Activated T-helper 9 cell treated with anti-CD3 and anti-CD28 coated beads, Interleukin-2, amount 50 U/mL, for 16 hours (primary cell): ENCODE results near the gene CXCR4.

Experiments
- DNase-seq: peaks from one replicate; pipeline ENCODE4 v3.0.0-alpha.2; 2020; ENCODE audit warnings: low read depth

Gene CXCR4

DNA sequence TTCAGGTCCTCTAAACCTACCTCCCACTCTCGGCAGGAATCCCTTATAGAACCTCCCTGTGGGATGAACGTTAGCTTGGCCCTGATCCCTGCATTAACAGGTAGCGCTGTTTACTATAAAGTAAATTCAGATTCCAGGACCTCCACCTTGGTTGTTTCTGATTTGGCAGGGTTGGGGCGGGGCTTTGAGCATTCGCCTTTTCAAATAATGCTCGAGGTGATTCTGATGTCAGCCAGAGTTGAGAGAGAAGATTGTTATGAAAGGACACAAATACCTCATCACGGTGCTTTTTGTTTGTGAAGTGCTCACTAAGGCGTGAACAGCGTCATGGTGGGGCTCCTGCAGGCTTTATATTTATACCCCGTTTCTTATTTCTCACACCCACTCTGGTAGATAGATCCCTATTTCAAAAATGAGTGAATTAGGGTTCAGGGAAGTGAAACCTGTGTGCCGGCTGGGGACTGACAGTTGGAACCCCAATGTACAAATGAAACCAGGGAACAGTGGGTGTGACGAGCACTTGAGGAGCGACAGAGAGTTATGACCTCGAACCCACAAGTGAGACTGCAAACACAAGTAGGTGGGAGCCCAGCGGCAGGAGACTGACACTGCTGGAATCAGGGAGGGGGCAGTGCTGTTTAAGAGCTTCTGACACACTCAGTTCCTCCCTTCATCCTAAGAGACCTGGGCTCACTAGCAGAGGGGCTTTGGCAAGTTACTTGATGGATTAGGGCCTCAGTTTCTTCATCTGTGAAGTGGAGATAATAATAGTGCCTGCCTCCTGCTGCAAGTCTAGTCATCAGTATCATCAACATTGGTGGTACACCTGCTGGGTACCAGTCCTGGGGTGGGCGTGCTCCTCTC is 14.2 kb upstream of the CXCR4 start:
- peak; percentile 39 for DNase-seq

DNA sequence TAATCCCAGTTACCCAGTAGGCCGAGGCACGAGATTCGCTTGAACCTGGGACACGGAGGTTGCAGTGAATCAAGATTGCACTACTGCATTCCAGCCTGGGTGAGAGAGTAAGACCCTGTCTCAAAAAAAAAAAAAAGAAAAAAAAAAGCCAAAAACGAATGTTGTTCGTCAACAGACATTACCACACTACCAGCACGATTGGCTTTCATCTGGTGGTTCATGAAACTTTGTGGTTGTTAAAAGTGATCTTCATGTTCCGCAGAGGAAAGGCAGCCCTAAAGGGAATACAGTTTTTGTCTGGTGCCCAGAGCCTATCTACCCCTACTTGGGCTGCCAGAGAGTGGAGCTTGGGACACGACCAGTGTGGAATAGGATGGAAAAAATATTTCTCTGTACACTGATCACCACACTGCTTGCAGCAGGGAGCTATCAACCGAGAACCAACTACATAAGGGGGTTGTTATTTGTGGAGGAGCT is 13.6 kb upstream of the CXCR4 start:
- no peak for DNase-seq

- no peak for DNase-seq
Observed at GRCh38 chr2:136130511-136130910, 12.6 kb upstream of the CXCR4 start.

DNA sequence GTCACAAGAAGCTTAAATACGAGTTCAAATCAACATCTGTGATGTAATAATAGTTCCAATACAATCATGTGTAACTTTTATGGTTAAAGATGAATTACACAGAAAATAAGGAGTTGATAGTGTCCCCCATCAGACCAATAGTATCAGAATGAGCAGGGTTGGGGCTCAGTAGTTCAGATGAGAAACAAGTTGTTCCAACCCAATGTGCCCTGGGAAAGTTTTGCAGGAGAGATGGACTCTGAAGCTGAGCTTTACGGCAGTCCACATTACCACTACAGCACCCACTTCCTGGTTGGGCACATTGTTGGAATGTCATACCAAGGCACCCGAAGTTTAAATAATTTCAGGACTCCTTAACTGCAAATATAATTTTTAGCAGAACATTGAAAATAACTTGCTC is 12.1 kb upstream of the CXCR4 start:
- DNase-seq = no peak

DNA sequence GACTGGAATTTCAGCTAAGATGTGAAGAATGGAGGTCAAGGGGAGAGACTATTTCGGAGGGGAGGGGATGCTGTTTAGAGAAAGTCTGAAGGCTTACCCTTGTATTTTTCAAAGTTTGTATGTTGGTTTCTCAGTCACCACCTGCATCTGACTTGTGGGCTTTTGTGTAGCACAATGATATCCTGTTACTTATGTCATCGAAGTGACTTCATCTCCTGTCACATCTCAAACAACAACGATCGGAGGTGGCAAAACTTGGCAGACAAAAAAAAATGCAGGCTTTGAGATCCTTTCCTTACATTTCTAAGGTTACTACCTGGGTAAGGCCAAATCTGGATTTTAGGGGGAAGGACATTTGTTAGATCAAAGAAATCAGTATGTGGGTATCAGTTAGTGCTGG is 11.7 kb upstream of the CXCR4 start:
- DNase-seq = no peak

DNA sequence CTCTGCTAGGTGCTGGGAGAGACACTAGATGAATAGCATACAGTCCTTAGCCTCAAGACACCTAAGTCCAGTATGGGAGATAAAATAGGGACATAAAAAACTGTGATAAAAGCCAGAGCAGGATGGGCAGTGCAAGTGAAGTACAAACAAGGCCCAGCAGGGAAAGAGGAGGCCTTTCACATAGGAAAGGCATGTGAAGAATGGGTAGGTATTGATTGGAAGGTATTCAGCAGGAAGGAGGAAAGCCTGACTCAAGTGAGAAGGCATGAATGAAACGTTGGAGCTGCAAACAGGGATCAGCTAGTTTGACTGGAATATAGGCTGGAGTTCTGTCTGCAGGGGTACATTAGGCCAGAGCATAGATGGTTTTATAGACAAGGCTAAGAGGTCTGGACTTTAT is 11.0 kb upstream of the CXCR4 start:
- DNase-seq = no peak

- DNase-seq = no peak
Observed at GRCh38 chr2:136128366-136128765, 10.4 kb upstream of the CXCR4 start.

- DNase-seq = no peak
Observed at GRCh38 chr2:136127356-136127755, 9.4 kb upstream of the CXCR4 start.

GRCh38 chr2:136126421-136126926 is 8.5 kb upstream of the CXCR4 start:
- DNase-seq = no peak

GRCh38 chr2:136126021-136126420 is 8.1 kb upstream of the CXCR4 start:
- DNase-seq = no peak

DNA sequence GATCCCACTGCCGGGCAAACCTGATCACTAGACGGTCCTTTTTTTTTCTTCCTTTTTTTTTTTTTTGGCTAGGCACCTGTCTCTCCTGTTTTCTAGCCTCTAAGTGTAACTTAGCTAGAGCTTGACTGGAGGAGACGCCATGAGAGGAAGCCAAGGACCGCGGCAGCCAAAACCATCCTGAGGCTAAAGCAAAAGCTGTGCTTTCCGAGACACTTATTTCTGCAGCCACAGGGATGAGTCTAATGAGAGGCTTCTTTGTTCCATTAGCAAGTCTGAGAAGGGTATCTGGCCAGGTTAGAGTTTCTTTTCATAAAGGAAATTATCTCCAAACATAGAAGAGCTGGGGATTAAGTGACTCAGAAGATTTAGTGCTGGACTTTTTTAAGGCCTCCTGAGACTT is 7.3 kb upstream of the CXCR4 start:
- DNase-seq = no peak

GRCh38 chr2:136124805-136125204 is 6.9 kb upstream of the CXCR4 start:
- DNase-seq = no peak

GRCh38 chr2:136122661-136123060 is 4.7 kb upstream of the CXCR4 start:
- DNase-seq = no peak

DNA sequence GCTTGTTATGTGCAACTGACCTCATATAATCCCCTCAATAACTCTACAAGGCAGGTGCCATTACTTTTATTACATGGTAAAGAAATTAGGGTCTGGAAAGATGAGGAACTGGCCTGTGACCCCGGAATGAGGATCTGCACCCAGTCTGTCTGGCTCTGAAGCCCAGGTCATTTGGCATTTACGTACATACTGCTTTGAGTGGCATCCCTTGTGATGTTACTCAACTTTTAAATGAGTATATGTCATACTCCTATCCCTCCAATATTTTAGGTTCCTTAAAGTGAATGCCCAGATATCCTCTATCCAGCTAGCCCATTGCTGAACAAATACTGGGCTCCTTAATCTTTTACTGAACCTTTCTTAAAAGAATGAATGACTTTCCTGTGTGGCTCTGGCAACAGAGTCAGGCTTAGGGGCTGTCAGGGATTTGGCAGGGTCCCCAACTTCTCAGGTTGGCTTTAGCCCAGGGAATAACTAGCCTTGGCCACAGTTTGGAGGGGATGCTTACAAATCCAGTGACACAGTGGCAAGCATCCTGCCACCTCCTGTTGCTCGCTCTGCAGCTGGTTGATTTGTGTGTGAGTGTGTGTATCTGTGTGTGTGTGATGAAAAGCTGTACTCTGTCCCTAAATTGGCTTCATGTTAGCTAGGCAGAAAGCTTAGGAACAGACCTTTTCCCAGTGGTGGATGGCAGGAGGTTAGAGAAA is 3.4 kb upstream of the CXCR4 start:
- DNase-seq = no peak

DNA sequence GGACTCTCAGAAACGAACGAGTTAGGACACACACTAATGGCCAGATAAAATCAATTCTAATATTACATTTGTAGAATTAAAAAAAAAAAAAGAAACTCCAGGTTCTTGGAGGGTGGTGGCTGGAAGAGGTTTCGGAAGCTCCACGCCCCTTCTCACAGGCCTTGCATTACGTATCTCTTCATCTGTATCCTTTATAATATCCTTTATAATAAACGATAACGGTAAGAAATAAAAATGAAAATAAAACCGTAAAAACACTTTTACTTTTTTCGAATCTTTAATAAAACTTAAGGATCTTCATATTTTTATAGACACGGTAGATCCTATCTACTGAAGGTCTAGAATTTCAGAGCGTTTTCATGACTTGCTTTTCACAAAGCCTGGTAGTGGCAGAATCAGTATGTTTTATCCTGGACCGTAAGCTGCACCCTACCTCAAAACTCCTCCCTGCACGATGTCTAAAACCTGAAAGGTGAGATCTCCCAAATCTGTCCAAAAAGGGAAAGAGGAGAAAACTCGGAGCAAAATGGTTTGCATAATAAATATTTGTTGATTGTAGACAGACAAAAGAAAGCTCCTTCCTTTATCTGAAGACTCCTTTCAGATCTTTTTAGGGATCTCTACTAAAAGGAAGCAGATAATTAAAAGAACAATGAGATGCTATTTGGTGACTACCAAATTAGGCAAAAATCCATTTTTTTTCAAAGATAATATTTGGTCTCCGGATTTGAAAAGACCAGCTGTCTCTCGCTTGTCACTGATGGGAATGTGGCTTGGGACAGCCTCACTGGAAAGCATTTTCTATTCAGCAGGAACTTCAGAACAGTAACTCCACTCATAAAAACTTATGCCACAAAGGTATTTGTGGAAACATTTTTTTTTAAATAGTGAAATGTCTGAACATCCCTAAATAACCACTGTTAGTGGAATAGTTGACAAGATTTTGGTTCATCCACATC is 2.0 kb upstream of the CXCR4 start:
- DNase-seq = no peak

DNA sequence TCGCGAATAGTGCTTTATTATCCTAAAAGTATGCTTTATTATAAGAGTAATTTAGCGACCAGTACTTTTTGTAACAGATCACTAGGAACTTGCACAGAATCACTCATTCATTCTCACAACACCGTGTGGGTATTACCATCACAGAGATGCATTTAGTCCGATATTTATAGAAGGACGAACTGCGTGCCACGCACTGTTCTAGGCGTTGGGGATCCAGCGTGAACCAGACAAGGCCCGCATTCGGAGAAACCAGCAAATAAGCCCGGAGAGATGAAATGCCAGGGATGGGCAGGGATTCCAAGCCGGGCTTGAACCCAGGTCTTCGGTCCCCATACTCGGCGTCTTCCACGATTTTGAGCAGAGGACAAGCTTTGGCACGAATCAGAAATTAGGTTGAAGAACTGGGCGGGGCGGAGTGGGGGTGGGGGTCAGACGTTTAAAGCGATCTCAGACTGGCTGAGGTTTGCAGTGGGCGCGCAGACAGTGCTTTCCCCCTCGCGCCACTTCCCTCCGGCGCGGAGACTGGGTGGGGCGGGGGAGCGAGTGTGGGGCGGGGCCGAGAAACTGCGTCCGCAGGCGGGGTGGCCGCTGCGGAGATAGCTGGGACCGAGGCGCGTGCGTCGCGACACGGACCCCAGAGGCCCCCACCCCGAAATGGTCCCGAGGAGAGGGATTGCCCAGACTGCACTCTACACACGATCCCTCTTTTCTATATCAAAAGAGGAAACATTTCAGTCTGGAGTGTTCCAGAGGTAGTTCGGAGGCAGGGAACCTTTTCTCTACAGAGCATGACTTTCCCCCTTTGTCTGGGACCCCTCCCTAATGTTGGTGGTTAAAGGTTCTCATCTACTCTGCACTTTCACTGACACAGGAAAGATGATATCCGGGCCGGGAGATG is 1.1 kb upstream of the CXCR4 start:
- DNase-seq = peak; percentile 75

DNA sequence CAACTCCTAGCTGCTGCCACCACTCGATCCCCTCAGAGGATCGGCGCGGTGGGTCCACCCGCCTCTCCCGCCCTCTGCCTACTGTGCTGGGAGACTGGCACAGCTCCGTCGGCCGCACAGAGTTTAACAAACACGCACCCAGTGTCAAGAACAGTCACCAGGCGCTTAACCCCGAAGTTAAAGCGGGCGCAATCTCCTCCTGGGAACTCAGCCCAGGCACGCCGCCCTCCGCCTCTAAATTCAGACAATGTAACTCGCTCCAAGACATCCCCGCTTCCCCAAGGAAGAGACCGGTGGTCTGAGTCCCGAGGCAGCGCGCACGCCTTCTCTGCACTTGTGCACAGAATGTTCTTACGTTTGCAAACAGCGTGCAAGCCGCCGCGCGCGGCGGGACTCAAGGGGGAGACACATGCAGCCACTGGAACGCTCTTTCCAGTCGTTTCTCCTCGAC is 533 bp downstream of the CXCR4 start:
- peak; percentile 46 for DNase-seq

DNA sequence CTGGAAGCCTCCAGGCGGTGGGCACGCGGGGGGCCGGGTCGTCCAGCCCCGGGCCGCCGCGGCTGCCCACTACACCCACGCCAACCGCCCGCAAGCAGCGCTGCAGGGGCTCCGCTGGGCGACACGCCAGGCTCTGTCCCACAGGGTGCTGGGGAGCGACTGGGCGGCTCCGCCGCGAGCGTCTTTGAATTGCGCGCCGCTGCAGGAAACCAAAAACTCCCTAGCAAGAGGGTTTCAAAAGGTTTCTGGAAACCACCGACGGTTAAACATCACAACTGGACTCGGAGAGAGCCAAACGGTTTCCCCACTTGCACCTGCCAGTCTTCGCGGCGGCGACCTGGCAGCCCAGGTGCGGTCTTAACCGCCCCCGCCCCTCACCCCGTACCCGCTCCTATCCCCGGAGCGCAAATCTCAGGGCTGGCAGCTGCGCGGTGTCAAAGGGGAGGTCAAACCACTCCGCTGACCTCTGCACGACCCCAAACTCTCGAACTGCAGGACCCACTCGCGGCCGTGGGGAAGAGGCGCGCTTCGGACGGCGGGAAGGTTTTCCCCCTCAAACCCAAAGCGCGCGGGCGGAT is 1.0 kb downstream of the CXCR4 start:
- DNase-seq = peak; percentile 54

DNA sequence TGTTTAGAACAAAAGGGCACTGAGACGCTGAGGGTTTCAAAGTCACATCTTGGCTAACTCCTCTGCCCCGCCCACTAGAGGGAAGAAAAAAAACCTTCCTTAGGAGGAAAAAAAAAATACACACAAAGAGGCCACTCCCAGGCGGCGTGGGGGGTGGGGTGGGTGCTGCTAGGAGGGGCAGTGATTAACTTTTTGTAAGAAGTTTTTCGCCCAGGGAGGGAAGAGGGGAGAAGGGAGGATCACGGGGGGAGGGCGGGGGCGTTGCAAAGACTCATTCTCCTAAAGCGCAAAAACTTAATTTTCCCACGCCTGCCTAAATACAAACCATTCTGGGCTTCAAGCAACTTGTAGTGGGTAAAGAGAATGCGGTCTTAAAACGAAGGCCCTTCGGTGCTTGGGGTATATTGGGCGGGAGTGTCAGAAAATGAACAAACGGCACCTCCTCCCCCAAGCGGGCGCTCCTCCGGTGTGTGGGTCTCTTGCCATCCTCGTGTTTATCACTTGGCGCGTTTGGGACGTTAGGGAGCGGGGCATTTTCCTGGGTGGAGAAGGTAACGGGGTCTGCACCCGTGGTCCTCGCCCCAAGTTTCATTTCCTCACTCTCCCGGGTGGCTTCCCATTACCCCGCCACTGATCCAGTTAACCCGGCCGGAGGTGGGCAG is 1.7 kb downstream of the CXCR4 start:
- DNase-seq = peak; percentile 53

- no peak for DNase-seq
Observed at GRCh38 chr2:136115183-136115761, 2.7 kb downstream of the CXCR4 start.
